Measurements from ENCODE around the gene MERTK.

MERTK gene

GRCh38 chr2:111936881-111937280, 38.5 kb downstream of the MERTK start:
- DNase-seq (ENCODE audit: low read depth) = no peak
- no peak overlapping the region for H3K4me3 ChIP-seq (ENCODE audit: control insufficient read depth, low read depth, low read length)
- TF ChIP-seq CTCF (IDR thresholded peaks at IDR 0.05; ENCODE audit: control insufficient read depth, insufficient read depth, low read depth, low read length, missing control alignments) = no peak

DNA sequence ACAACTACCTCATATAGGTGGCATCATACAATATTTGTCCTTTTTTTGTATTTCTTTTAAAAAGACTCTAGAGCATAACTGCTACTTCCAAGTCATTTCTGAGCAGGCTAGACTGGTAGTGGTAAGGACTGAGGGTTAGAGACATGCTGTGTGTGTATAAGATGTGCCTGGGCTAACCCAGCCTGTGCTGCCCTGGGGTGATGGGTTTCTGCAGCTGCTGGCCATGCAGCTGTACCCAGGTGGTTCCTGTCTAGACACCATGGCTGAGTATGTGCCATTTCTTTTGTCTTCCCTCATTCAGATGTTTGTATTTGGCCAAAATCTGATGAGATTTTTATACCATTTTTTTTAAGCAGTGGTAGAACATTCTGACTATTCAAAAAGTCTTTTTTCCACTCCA, 40.0 kb downstream of the MERTK start:
- TF ChIP-seq CTCF (IDR thresholded peaks at IDR 0.05; ENCODE audit: control insufficient read depth, insufficient read depth, low read depth, low read length, missing control alignments) = no peak
- no peak for DNase-seq (ENCODE audit: low read depth)
- H3K4me3 ChIP-seq (ENCODE audit: control insufficient read depth, low read depth, low read length) = no peak overlapping the region

DNA sequence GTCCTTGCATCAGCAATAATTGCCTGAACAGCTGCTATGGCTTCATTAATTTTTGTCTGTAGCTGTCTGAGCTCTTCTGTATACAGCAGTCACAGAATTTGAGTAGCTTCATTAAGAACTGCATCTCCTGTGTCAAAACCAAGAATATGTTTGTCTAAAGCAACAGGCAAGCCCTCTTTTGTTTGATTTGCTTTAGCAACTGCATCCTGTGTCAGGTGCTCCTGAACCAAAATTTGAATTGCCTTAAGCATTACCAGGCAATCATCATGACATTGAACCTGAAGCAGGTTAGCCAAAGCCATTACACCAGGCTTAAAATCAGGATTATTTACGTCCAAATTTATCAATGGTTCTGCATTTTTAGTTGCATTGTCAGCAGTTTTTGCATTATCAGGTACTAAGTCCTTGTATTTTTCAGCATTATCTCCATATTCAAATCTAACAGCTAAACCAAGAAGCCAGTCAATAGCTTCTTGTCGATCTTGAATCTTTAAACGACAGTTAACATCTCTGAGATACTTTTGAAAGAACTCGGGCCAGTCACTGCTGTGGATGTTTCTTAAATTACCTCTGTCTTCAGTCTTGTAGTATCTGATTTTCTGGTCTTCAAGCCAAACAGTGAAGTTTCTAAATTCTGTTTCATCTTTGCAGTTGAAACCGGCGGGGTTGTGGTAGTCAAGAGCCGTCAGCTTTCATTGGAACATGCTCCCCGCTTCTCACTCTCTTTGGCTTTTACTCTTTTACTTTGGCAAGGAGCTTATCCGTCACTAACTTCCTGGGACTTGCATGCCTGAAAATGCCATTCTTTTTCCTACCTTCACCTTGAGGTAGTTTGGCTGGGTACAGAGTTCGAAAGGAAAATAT, 42.2 kb downstream of the MERTK start:
- H3K4me3 ChIP-seq (ENCODE audit: control insufficient read depth, low read depth, low read length) = no peak overlapping the region
- no peak for DNase-seq (ENCODE audit: low read depth)
- TF ChIP-seq CTCF (IDR thresholded peaks at IDR 0.05; ENCODE audit: control insufficient read depth, insufficient read depth, low read depth, low read length, missing control alignments) = no peak

DNA sequence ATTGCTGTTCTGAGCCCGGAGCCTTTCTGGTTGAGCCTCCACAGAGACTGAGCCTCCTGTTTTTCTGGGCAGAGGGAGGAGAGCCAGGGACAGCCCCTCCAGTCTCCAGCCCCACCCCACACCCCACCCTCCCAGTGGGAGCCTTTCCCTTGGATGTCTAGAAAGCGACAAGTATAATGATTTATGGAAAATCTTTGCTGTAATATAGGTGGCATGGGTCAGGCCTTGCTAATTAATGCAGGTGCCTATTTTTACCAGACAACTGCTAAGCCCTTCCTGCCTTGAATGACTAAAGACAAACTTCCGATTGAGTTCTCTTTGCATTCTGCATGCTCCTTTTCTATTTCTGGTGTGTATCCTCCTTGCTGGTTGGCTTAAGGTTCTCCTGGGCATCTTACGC, 43.1 kb downstream of the MERTK start:
- no peak overlapping the region for H3K4me3 ChIP-seq (ENCODE audit: control insufficient read depth, low read depth, low read length)
- DNase-seq (ENCODE audit: low read depth) = no peak
- TF ChIP-seq CTCF (IDR thresholded peaks at IDR 0.05; ENCODE audit: control insufficient read depth, insufficient read depth, low read depth, low read length, missing control alignments) = no peak

DNA sequence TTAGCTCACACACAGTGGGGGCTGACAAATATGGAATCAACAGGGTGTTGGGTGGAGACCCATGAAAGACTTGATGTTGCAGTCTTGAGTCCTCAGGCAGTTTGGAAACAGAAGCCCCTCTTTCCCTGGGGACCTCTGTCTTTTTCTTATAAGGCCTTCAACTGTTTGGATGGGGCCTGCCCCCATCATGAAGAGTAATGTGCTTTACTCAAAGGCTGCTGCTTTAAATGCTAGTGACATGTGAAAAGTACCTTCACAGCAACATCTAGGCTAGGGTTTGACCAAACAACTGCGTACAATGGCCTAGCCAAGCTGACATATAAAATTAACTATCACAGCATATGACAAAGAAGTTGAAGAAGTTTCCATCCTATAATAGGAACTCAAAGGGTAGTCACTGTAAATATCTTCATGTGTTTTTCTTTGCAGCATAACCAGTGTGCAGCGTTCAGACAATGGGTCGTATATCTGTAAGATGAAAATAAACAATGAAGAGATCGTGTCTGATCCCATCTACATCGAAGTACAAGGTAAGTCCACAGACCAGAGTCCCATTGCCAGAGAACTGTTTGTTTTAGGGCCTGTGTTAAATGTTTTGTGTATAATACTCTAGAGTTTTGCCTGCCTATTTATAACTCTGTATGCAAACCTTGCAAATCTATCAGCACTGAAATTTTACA, 46.3 kb downstream of the MERTK start:
- no peak for TF ChIP-seq CTCF (IDR thresholded peaks at IDR 0.05; ENCODE audit: control insufficient read depth, insufficient read depth, low read depth, low read length, missing control alignments)
- DNase-seq (ENCODE audit: low read depth) = no peak
- H3K4me3 ChIP-seq (ENCODE audit: control insufficient read depth, low read depth, low read length) = no peak overlapping the region

GRCh38 chr2:111945444-111946293, 47.3 kb downstream of the MERTK start:
- no peak overlapping the region for H3K4me3 ChIP-seq (ENCODE audit: control insufficient read depth, low read depth, low read length)
- no peak for DNase-seq (ENCODE audit: low read depth)
- TF ChIP-seq CTCF (IDR thresholded peaks at IDR 0.05; ENCODE audit: control insufficient read depth, insufficient read depth, low read depth, low read length, missing control alignments) = no peak

All from AG09309 (cell line).